Head of caudate nucleus (tissue), 42 donors: ENCODE results near the gene RPL13.

Experiments used
- DNase-seq, 42 donors: peaks; one replicate each; pipeline versions ENCODE4 v3.0.0 to v3.0.0-alpha.2; 2020 to 2021; ENCODE audit warnings: mixed read lengths in 7 of 42
- intact Hi-C: fragments of 100-400 bp; cut with DNase I; formaldehyde crosslinking; loops from one replicate; pipeline ENCODE4 v1.15.0; 2022

Gene RPL13

DNA sequence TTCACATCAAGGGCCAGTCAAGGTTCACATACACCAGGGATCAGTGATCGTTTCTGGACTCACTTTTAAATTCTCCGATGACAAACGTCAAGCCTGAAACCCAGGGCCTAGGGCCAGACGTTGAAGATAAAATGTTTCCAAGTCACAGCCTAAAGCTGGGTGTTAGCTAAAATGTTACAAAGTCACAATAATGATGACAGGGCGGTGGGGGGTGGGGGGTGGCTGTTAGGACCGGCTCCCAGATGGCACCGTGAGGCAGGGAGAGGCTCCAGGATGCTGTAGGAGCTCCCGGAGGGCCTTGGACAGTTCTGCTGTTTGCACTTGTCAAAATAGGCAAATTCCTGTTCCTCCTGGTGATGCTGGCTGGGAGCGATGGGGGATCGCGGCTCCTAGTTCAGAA is 16.4 kb upstream of the RPL13 start:
- intact Hi-C loops, result no loop called here
- DNase-seq, result no peak

DNA sequence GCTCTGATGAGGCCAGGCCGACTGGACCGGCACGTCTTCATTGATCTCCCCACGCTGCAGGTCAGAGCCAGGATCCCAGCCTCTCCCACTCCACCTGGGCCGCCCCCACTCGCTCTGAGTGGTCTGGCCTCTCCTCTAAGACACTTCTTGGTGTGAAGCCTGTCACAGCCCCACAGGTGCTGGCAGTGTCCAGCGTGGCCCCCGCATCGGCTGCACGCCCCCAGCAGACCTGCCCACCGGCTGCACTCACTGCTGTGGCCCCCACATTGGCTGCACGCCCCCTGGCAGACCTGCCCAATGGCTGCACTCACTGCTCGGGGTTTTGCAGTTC is 15.8 kb upstream of the RPL13 start:
- intact Hi-C loops, result no loop called here

DNA sequence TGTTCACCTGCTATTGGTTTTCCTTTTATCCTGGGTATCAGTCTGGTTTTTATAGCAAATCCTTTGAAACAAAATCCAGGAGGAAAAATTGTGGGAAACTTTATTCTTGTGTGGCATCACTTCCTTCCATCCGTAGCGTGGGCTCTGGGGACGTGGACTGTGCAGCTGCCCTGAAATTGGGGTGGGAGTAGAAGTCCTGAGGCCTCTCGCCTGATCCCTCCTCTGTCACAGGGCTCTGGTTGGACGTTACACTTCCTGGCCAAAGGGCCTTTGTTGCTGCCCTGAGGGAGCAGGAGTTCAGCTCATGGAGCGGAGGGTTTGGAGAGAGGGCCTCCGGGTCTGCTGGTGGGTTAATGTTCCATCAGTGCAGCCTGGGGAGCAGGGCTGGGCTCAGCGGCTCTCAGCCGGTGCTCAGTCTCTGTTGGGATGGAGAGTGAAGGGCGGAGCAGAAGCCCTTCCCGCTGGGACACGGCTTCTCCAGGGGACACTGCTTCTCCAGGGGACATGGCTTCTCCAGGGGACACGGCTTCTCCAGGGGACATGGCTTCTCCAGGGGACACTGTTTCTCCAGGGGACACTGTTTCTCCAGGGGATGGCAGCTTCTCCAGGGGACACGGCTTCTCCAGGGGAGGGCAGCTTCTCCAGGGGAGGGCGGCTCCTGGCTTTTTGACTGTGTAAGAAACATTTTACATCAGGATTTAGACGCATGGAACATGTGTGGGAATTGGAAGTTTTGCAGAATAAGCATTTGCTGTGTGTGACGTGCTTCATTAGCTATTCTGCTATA is 15.2 kb upstream of the RPL13 start:
- no peak for DNase-seq
- intact Hi-C loops, result no loop called here

More for the DNA sequence above, 15.8 kb upstream of the RPL13 start:
- DNase-seq, result no peak

DNA sequence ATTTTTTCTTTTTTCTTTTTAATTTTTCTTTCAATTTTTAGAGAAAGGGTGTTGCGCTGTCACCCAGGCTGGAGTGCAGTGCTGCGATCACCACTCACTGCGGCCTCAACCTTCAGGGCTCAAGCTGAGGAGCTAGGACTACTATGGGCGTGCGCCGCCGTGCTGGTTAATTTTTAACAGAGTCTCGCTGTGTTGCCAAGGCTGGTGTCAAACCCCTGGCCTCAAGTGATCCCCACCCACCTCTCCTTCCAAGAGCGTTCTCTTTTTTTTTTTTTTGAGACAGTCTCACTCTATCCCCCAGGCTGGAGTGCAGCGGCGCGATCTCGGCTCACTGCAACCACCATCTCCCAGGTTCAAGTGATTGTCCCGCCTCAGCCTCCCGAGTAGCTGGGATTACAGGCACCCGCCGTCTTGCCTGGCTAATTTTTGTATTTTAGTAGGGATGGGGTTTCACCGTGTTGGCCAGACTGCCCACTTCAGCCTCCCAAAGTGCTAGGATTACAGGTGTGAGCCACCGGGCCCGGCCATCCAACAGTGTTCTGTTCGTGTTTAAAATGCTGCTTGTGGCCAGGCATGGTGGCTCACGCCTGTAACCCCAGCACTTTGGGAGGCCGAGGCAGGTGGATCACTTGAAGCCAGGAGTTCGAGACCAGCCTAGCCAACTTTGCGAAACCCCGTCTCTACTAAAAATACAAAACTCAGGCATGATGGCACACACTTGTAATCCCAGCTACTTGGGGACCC is 14.5 kb upstream of the RPL13 start:
- no peak for DNase-seq
- intact Hi-C loops, result no loop called here

DNA sequence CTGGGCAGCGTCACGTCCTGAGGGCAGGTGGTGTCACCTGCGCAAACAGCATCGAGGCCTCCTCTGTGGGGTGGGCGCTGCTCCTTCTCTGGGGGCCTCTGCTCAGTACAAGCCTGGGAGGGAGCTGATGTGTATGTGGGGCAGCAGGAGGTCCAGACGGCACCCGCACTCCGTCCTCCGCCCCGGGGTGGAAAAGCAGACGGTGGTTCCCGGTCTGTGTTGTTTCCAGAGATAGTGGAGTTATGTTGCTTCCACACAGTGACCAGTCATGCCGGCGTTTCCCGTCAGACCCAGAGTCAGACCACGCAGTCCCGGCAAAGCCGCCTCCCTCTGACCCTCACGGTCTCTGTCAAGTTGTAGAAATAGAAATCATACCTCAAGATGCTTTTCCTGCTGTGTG is 13.7 kb upstream of the RPL13 start:
- no peak for DNase-seq
- intact Hi-C loops, result no loop called here

DNA sequence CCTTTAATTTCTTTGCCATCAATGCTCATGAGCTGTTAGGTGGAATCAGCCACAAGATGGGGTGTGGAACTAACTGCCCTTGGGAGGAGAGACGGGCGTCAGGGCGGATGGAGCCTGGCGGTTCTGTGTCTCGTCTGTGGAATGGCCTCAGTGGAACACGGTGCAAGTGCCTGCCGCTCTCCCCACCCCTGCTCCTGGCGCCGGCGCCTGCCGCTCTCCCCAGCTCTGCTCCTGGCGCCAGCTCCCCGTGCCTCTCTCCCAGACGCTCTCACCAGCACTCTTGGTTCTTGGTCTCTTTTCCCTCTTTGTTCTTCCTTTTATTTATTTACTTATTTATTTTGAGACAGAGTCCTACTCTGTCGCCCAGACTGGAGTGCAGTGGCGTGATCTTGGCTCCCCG is 13.2 kb upstream of the RPL13 start:
- DNase-seq, result no peak
- intact Hi-C loops, result no loop called here

DNA sequence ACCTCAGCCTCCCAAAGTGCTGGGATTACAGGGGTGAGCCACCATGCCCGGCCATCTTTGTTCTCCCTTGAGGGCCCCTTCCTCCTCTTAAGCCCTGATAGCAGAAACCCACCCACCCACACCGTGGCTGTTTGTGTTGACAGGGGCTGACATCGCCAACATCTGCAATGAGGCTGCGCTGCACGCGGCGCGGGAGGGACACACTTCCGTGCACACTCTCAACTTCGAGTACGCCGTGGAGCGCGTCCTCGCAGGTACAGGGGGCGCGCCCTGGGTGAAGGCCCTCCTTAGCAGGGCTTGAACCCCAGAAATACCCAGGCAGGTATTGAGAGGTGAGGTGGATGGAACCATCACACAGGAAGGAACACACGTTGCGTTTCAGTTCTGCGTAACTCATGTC is 12.6 kb upstream of the RPL13 start:
- intact Hi-C loops, result no loop called here
- DNase-seq, result no peak

DNA sequence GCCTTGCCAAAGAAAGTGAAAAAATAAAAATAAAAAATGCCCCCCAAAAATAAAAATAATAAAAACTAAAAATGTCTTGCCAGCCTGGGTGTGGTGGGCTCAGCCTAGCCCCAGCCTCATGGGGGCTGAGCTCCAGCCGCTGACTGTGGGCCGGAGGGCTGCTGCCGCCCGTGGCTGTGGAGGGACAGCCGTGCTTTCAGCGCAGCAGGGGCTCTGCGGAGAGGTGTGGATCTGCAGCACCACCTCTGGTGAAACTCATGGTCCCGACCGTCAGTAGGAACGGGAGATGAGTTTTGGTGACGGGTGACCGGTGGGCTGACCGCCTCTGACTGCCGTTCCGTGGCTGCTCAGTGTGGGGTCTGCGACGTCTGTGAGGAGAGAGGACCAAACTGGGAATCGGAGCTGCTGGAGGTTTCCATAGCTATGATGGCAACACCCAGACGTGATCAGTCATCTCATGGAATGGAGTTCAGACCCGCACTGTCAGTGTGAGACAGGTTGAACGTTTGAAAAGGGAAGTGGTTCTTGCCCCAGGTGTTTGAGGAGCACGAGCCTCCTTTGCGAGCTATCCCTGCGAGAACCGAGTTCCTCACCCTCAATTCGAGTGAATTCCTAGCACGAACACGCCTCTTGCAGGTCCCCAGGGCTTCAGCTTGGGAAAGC is 12.0 kb upstream of the RPL13 start:
- DNase-seq, result no peak
- intact Hi-C loops, result no loop called here

DNA sequence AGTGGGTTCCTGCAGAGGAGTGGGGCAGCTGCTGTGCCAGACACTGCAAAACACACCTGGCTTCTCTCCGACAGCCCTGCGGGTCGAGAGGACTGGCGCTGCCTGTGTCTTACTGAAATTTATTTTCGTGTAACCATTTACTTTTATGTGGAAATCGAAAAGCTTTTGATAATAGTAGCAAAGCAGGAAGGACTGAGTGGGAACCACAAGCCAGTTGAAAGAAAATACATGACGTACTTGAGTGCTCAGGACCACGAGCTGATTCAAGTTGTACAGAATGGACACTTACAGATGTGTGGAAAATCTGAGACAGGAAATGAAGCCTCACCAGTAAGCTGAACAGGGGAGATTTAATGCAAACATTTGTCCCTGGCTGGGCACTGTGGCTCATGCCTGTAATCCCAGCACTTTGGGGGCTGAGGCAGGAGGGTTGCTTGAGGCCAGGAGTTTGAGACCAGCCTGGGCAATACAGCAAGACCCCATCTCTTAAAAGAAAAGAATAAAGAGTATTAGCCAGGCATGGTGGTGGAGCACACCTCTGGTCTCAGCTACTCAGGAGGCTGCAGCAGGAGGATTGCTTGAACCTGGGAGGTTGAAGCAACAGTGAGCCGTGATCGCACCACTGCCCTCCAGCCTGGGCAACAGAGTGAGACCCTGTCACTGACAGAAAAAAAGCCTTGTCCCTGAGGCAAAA is 11.3 kb upstream of the RPL13 start:
- no peak for DNase-seq

DNA sequence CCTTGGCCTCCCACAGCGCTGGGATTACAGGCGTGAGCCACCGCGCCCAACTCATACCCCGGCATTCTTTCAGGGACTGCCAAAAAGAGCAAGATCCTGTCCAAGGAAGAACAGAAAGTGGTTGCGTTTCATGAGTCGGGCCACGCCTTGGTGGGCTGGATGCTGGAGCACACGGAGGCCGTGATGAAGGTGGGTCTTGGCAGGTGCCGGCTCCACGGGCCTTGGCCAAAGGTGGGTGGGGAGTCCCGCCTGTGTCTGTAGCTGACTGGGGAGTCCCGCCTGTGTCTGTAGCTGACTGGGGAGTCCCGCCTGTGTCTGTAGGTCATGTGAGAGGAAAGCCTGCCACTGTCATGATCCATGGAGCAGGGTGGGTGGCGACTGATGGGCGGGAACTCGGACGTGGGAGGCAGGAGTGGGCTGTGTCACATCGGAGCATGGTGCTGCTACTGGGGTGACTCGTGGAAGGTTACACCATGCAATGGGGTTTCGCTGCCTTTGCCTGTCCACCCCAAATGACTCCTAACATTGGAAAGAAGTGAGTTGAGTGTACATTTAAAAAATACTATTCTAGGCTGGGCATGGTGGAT is 10.0 kb upstream of the RPL13 start:
- peak in 4 of 42 donors; percentile 30 to 62 (median 48) for DNase-seq
- intact Hi-C loops, result loop anchor here (10.0 kb wide), 1 partner anchor 216 kb away; no protein-coding TSS in a partner anchor

More for the DNA sequence above, 11.3 kb upstream of the RPL13 start:
- intact Hi-C loops, result no loop called here

DNA sequence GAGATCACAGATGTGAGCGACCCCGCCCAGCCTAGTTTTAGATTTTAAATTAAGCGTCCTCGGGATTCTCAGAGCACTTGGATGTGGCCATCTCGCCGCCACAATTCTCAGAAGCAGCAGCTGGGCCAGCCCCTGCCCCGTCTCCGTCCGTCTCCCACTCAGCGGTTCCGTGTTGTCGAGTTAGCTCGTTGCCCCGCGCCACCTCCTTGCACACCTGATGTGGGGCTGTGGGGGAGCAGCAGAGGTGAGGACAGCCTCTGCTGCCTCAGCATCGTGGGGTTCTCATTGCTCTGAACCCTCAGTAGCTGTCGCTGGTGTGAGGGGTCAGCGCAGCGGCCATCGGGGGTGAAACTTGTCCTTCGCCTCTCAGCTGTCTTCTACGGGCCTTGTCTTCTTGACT is 8.2 kb upstream of the RPL13 start:
- DNase-seq, result no peak
- intact Hi-C loops, result loop anchor here (10.0 kb wide), 1 partner anchor 218 kb away; no protein-coding TSS in a partner anchor

DNA sequence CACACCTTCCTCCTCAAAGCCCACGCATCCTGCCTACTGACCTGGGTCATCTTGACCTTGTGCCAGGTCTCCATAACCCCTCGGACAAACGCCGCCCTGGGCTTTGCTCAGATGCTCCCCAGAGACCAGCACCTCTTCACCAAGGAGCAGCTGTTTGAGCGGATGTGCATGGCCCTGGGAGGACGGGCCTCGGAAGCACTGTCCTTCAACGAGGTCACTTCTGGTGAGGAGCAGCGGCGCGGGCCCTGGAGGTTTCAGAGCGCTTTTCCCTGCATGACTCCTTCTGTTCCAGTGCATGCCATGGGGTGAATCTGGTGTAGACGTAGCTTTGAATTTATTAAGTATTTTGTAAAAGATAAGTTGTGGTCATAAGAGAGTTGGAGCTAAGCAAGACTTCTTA is 7.6 kb upstream of the RPL13 start:
- intact Hi-C loops, result loop anchor here (10.0 kb wide), 1 partner anchor 218 kb away; no protein-coding TSS in a partner anchor
- DNase-seq, result no peak

DNA sequence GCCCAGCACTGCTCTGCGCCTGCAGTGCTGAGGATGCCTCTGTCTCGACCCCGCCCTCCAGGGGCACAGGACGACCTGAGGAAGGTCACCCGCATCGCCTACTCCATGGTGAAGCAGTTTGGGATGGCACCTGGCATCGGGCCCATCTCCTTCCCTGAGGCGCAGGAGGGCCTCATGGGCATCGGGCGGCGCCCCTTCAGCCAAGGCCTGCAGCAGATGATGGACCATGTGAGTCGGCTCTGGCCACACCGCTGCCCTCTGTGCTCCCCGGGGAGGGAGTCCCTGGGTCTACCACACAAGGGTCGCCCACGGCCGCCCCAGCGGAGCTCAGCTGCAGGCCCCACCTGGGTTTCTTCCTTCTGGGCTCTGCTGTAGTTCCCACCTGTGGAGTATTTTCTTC is 6.7 kb upstream of the RPL13 start:
- intact Hi-C loops, result loop anchor here (10.0 kb wide), 1 partner anchor 219 kb away; no protein-coding TSS in a partner anchor
- no peak for DNase-seq

DNA sequence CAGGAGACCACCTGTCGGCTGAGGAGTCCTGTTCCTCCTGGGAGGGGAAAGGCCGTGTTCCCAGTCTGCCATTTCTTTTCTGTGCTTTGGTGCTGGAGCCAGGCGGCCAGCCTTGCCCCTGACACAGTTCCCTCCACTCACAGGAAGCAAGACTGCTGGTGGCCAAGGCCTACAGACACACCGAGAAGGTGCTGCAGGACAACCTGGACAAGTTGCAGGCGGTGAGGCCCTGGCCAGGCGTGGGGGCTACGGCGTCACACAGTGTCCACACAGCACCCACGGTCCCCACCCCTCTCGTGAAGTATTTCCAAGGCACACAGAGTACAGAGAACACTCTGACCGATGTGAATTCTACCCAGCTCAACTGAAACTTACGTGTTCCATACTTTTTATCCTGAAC is 6.1 kb upstream of the RPL13 start:
- DNase-seq, result no peak
- intact Hi-C loops, result loop anchor here (10.0 kb wide), 1 partner anchor 220 kb away; no protein-coding TSS in a partner anchor

DNA sequence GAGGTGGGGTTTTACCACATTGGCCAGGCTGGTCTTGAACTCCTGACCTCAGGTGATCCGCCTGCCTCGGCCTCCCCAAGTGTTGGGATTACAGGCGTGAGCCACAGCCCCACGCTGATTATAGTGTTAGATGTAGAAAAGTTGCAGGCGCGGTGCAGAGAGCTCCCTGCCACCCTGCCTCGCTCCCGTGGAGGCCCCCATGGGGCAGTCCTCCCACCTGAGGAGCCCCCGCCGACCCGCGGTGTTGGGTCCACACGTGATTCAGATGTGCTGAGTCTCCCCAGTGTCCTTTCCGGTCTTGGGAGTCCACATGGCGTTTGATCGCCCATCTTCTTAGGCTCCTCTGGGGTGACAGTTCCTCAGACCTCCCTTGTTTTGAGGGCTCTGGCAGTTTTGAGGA is 5.2 kb upstream of the RPL13 start:
- DNase-seq, result no peak
- intact Hi-C loops, result loop anchor here (5.0 to 10.0 kb wide), 3 partner anchors 48 to 220 kb away; partner anchors contain the start of genes ANKRD11 and SPG7

DNA sequence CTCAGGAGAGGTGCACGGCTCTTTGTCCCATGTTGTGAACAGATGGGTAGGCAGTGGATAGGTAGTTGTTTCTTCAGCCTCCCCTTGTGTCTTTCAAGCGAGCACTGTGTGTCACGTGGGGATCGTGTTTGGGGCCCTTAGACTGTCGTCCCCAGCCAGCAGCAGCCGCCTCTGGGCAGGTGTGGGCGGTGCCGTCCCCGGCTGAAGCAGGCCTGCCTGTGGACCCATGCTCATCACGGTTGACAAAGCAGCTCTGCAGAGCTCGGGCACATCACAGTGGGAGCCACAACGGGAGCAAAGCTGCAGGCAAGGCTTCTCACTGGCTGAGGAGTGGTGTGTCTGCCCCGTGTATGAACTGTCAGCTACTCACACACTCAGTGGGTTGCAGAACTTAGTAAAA is 4.7 kb upstream of the RPL13 start:
- no peak for DNase-seq
- intact Hi-C loops, result loop anchor here (5.0 to 10.0 kb wide), 3 partner anchors 48 to 221 kb away; partner anchors contain the start of genes ANKRD11 and SPG7

DNA sequence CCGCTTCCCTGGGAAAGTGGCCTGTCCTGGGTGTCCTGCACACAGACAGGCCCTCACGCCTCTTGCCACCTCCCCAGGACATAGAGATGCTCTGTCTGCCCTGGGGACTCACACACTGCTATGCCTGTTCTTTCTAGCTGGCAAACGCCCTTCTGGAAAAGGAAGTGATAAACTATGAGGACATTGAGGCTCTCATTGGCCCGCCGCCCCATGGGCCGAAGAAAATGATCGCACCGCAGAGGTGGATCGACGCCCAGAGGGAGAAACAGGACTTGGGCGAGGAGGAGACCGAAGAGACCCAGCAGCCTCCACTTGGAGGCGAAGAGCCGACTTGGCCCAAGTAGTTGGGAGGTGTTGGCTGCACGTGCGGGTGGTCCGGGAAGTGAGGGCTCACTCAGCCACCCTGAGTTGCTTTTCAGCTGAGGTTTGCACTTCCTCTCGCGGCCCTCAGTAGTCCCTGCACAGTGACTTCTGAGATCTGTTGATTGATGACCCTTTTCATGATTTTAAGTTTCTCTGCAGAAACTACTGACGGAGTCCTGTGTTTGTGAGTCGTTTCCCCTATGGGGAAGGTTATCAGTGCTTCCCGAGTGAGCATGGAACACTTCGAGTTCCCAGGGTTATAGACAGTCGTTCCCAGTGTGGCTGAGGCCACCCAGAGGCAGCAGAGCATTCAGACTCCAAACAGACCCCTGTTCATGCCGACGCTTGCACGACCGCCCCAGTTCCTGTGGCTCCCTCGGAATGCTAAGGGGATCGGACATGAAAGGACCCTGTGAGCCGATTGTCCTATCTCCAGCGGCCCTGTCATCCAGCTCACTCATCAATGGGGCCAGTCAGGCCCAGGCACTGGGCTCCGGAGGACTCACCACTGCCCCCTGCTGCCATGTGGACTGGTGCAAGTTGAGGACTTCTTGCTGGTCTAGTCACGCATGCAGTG is 3.5 kb upstream of the RPL13 start:
- DNase-seq, result peak; percentile 84 to 99 (median 94)
- intact Hi-C loops, result loop anchor here (5.0 to 10.0 kb wide), 3 partner anchors 50 to 222 kb away; partner anchors contain the start of genes ANKRD11 and SPG7
